ENCODE data around the gene MUC20.
A peak's percentile ranks its signal among the peaks of the same experiment; 100 is the strongest.

The MUC20 gene

GRCh38 chr3:195755791-195756676 is 35.3 kb downstream of the MUC20 start:
- DNase-seq, result no peak

DNA sequence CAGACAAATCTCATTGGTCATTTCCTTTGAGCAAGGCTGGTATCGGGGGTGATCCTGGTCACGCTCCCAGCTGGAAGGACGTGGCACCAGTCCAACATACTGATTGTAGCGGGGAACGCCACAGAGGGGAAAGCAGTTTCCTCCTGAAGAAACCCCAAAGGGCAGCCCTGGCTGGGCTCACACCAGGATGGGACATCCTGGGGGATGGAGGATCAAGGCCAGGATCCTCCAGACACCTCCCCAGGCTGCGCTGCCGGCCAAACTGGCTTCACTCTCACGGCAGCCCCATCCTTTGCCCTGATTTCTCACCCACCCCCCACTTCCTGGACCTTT is 36.6 kb downstream of the MUC20 start:
- DNase-seq, result no peak

GRCh38 chr3:195757827-195758226 is 37.0 kb downstream of the MUC20 start:
- no peak for DNase-seq

GRCh38 chr3:195758721-195759353 is 38.1 kb downstream of the MUC20 start:
- DNase-seq, result no peak

GRCh38 chr3:195760345-195761122 is 39.8 kb downstream of the MUC20 start:
- DNase-seq, result no peak

DNA sequence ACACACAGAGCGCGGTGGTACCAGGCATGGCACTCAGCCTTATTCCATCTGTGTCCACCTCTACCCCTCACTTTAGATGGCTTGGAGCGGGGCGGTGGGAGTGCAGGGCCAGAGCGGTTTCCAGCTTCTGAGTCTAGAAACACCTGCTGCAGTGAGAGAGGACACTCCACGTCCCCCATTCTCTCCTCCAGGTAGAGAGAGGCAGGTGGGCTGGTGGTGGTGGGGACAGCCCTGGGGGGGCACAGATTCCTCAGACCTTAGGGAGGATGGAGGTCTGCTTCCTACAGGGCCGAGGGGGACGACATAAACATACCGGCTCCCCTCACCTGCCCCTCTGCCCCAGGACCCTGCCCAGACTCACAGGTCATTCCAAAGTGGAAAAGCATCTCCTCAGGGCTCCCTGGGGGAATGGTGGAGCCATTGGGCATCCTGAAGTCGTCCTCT is 40.4 kb downstream of the MUC20 start:
- DNase-seq, result no peak

DNA sequence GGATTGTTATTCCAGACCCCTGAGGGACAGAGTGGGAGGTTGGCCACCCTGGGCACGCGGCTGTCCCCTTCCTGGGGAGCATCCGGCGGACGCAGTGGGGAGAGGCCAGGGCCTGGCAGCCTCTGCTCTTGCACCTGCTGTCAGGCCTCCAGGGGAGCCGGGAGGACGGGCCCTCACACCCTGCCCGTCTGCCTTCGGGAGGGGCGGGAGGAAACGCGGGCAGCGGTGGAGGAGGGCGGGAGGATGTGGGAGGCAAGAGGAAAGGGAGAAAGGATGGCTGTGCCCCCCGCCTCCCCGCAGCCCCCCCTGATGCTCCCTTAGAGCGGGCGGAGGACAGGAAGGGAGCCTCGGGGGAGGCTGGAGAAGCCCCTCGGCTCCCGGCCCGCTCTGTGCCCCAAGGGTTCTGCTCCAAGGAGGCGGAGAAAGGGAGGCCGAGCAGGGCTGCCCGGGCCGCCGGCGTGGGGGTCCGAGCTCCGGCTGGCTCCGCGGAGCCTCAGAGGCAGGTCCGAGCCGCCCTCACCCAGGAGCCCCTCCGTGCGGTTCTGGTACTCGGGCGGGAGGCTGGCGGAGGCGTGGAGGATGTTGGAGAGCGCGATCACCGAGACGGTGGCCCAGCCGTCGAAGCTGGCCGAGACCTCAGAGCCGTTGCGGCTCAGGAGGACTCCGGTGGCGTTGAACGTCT is 40.9 kb downstream of the MUC20 start:
- no peak for DNase-seq

DNA sequence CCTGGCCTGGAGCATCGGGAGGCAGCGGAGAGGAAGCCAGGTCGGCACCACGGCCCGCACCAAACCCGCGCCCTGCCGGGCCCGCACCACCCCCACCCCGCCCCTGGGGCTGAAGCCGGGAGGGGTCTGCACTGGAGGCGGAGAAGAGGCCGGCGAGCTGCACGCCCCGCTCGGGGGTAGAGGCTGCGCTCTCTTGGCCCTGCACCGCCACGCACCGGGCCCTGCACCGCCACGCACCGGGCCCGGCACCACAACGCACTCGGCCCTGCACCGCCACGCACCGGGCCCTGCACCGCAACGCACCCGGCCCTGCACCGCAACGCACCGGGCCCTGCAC is 41.4 kb downstream of the MUC20 start:
- no peak for DNase-seq

DNA sequence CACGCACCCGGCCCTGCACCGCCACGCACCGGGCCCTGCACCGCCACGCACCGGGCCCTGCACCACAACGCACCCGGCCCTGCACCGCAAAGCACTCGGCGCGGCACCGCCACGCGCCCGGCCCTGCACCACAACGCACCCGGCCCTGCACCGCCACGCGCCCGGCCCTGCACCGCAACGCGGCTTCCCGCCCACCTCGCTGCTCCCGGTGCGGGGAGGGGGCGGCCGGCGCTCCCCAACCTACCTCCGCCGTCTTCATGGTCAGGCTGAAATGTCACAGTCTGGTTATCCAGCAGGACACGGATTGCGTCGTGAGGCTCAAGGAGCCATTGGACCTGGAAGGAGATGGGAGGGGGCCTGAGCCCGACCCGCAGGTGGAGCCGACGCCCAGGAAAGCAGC is 41.8 kb downstream of the MUC20 start:
- no peak for DNase-seq

DNA sequence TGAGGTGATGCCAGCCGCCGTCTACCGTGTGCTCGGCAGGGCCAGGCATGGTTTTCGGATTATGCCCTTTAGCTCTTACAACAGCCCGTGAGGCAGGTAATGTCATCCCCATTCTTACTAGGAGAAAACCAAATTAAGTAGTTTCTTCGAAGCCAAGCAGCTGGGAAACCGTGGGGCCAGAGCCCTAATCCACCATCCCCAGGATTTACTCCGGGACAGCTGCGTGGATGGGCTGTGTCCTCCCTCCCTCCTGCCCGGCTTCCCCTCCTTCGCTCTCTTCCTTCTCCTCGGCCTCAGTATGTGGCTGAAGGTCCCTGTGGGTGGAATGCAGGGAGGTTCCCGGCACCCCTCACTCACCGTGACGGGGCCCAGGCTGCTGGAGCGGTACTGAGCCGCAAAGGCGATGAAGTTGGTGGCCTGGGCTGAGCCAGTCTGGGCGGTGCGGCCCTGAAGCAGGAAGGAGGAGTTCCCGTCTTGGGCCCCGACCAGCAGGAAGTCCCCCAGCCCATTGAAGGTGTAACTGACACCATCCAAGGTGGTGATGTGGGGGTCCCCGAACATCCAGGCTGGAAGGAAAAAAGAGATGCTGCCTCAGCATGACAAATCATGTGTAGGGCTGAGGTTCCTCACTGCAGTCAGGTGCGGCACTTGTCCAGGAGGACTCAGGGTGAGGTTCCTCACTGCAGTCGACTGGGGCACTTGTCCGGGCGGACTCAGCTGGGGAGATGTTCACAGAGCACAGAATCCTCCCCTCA is 42.5 kb downstream of the MUC20 start:
- DNase-seq, result no peak

DNA sequence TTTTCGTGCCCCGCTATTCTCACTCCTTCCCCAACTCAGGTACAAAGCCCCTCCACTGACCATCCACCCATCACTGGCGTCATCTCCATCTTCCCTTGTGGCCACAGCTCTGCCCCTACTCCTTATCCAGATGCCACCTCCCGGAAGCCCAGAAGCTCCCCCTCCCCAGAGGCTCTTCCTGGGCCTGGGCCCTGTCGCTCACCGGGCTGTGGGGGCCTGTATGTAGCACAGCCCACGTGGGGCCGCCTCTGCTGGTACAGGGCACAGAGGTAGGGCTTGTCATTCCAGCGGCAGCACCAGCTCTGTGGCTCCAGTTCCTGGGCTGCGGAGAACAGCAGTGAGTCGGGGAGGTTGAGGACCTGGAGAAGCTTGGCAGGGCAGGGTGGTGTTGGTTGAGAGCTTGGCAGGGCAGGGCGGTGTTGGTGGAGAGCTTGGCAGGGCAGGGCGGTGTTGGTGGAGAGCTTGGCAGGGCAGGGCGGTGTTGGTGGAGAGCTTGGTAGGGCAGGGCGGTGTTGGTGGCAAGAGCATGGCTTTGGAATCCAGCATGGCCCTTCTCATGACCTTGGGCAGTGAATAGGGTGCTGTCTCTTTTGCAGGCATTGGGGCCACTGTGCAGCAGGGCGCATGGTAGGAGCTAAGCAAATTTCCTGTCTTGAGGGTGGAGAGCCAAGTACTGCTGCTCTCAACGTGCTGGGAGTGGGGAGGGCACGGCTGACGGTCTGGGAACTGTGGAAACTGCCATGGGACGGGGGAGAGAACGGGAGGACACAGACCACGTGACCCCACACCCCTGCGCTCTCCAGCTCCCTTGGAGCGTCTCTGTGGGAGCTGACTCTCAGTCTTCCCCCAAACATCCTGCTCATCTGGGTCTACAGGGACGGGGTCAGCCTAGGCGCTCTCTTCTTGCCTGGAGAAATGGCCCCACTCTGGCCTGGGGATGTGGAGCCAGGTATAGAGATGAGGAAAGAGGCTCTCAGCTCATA is 43.4 kb downstream of the MUC20 start:
- no peak for DNase-seq

DNA sequence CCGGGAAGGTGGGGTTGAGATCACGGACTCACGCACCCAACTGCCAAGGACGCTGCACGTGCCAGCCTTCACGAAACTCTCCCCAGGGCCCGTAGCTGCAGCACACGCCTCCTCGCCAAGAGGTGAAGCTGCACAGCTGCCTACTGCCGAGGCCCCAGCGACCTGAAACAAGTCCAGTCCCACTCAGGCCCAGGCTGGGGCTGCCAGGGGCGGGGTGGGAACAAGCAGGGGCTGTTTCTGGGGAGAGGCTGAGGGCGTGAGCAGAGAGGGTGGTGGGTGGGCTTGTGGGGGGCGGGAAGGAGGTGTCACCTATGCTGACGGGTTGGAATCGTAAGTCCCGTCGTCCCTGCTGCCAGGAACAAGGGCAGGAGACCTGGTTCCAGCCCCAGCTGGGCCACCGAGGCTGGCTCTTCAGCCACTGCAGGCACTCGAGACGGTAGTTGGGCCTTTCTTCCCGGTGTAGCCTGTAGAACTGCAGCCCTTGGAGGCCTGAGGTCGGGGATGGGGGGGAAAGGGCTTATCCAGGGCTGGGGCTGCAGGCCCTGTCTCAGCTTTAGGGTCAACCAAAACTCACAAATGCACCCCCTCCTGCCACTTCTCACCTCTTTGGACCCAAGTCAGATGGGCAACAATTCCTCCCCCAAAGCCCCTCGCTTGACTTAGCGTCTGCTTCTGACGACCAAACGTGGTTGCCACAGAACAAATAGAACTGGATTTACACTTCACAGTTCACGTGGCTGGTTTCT is 44.4 kb downstream of the MUC20 start:
- no peak for DNase-seq

- DNase-seq, result no peak
Measured at GRCh38 chr3:195766671-195767070, 45.9 kb downstream of the MUC20 start.

GRCh38 chr3:195767792-195768191 is 47.0 kb downstream of the MUC20 start:
- no peak for DNase-seq

- no peak for DNase-seq
Measured at GRCh38 chr3:195768414-195768813, 47.6 kb downstream of the MUC20 start.

- peak; percentile 16 for DNase-seq
Measured at GRCh38 chr3:195768831-195769303, 48.1 kb downstream of the MUC20 start.

DNA sequence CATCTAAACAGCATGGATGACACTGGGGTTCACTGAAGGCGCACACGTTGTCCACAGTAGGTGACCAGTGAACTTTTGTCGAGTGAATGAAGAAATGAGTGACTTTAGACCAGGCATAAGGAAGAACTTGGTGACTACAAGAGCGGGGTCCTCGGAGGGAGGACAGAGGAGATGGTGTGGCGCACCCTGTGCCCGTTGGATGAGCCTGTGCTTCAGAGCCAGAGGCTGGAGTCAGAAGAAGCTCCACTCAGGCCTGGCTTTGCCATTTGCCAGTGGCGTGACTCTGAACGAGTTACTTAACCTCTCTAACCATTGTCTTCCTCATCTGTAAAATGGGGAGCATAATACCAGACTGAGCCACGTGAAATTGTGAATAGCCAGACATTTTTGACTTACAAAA is 48.8 kb downstream of the MUC20 start:
- no peak for DNase-seq

DNA sequence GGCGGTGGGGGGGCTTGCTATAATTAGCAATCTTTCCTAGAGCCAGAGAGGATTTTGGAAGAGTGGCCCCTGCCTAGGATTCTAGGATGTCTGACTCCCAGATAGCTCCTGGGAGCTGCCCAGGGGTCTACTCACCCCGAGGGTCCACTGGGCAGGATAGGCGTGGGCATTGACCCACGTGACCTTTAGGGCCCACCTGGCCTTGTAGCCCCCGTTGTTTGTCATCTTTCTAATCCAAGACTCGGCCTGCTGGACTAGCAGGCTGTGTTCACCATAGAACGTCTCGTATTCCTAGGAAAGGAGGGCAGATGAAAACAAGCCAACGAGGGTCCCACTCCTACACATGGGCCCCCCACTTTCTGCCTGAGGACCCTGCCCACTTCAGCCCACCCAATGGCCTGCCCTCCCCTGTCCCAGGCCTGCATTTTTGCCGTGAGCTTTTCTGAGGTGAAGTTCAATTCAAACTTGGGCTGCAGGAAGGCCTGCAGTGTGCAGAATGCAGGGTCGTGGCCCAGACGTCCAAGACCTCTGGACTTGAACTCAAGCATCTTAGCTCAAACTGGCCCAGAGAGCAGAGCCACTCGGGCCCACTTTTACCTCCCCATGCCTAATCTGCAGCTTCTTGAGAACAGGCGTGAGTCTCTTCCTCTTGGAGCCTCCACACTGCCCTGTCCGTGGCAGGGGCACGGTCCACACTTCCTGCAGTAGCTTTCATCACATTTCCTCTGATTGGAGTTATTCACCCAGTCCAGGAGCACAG is 49.5 kb downstream of the MUC20 start:
- no peak for DNase-seq

Data from fibroblast of skin of back (primary cell).